CD4-positive, alpha-beta T cell treated with Interleukin-21 for 1 hour (primary cell): ENCODE data around the gene NLK.
"Not testable (repeated sequence)": the region's sequence is repeated elsewhere in the genome, so short reads cannot be mapped to it uniquely, and the experiment has no call there.

Experiments
- DNase-seq: peaks from one replicate; pipeline ENCODE4 v3.0.0-alpha.2; 2020

NLK gene

DNA sequence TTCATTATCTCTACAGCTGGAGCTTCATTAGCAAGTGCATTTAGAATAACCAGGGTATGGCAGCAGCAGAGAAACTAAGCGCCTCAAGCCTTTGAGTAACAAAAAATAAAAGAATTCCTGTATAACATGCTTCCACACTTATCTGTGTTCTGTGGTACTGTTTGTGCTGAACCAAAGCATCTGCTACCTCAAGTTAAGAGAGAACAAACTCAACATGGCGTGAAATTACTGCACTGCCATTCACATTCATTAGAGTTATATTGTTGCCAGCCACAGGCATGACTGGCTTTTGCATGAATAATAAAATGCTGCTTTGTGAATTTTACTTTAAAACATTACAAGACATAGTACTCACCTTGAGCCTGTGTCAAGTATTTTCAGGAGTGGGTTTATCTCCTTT is 76.6 kb downstream of the NLK start:
- no peak for DNase-seq

GRCh38 chr17:28119560-28119959 is 77.1 kb downstream of the NLK start:
- DNase-seq, result no peak

DNA sequence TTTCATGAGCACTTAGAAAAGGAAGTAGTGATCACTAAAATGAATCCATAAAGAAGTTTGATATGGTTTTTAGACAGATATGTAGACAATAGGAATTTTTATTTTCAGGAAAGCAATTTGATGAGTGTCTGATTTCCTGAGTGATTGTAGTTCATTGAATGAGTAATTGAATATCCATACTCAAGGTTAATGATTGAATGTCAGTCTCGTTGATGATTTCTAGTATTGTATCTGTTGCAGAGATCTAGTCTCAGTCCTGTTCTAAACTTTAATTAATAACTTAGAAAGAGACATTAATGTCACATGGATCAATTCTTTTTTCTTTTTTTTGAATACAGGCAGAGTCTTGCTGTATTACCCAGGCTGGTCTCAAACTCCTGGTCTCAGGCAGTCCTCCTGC is 78.3 kb downstream of the NLK start:
- DNase-seq, result no peak

GRCh38 chr17:28124962-28125361 is 82.5 kb downstream of the NLK start:
- no peak for DNase-seq

DNA sequence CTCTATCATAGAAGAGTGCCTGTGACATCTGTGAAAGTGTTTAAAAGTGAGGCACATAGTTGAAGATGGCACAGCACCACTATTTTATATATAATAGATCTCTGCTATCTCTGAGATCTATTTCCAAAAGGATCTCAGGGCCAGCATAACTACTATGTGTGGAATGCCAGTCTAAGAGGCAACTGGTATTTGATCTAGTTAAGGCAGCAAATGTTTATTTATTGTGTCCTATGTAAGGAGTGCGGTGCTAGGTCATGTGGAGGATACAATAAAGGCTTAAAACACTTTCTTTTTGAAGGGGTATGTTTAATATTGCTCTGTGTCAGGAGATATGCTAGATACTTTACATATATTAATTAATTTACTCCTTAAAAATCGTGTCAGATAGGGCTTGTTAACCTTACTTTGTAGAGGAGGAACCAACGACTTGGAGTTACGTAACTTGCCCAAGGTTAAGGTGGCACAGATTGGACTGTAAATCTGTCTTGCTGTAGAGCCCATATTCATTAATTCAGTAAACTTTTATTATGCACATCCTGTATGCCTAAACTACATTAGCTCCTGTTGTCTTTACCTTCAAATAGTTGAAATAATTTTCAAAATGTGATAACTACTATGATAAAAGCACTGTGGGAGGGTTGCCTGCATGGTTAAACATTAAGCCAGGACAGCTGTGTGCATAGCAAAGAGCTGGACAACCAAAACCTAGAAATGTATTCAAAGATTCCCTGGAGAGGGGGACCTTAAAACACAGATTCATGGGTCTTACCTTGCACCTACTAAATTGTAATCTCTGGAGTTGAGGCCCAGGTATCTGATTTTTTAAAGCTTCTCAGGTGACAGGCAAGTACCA is 83.3 kb downstream of the NLK start:
- no peak for DNase-seq

DNA sequence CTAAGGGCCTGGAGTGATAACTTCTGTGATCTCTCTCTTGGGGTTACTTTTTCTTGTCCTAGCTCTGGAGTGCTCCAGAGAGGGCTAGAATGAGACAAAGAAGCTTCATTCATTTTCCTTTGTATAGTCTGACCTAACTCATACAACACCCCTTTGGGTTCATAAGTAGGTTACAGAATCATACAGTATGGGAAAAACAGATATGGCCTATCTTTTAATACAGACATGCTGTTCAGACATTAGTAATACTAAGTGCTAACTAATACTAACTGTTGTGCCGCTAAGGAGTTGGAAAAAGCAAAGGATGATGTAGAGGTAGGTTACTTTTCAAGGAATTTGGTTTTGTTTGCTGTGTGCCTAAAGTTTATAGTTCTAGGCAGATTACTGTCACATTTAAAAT is 84.7 kb downstream of the NLK start:
- DNase-seq, result no peak

GRCh38 chr17:28128779-28129178 is 86.3 kb downstream of the NLK start:
- no peak for DNase-seq

GRCh38 chr17:28130472-28130871 is 88.0 kb downstream of the NLK start:
- DNase-seq, result no peak

DNA sequence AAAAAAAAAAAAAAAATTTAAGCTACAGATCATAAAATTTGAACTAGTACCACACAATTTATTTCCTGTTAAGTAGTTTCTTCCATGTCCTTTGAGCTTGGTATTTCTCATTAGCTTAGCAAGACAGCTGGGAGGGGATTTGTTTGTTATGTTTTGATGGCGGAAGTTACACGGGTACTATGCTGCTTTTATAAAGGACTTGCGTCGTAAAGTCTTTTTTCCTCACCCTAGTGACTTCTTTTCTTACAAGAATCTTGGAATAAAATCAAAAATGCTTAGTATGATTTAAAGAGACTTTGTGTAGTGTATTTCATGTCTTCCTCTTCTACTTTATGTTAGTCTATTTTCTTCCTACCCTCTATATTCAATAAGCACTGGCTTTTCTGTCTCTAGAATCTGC is 89.1 kb downstream of the NLK start:
- DNase-seq, result no peak

GRCh38 chr17:28133562-28133970 is 91.1 kb downstream of the NLK start:
- DNase-seq, result no peak

GRCh38 chr17:28136923-28137322 is 94.4 kb downstream of the NLK start:
- DNase-seq, result no peak

- no peak for DNase-seq
These were observed 97.3 kb downstream of the NLK start for GRCh38 chr17:28139822-28140221.

DNA sequence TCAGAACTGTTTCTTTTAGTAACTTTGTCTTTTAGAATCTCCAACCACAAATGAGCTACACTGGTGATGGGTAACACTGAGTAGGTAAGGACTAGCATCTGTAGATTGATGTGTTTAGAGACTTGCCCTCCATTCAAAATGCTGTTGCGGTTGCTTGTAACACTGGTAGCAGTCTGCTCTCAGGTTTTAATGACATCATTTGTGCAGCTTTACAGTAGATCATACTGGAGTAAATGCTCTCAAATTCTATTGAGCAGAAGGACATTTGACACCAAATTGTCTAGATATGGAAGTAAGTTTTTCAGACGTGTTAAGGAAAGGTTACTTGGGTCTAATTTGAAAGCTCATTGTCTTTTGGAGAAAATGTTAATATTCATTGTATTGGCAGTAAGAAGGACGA is 98.8 kb downstream of the NLK start:
- no peak for DNase-seq

GRCh38 chr17:28141773-28142172 is 99.3 kb downstream of the NLK start:
- DNase-seq, result no peak

DNA sequence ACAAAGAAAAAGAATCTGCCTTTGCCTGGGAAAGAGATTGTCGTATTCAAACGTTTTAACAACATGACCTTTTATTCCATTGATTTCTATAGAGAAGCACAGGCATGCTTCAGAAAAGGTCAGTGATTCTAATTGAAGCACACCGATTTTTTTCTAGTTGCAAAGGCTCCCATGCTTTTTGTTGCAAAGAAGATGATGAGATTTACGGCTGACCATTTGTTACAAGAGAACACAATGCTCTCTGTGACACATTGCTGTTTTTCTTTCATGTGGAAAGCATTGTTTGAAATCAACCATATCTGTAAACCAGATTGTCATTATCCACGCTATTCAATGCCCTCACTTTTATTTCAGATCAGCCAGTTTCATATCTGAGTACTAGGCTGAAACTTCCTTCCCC is 99.8 kb downstream of the NLK start:
- DNase-seq, result no peak

- no peak for DNase-seq
These were observed 101.5 kb downstream of the NLK start for GRCh38 chr17:28144019-28144418.

GRCh38 chr17:28145348-28145747 is 102.9 kb downstream of the NLK start:
- no peak for DNase-seq

GRCh38 chr17:28147017-28147416 is 104.5 kb downstream of the NLK start:
- DNase-seq, result no peak

- no peak for DNase-seq
These were observed 108.5 kb downstream of the NLK start for GRCh38 chr17:28151001-28151400.

DNA sequence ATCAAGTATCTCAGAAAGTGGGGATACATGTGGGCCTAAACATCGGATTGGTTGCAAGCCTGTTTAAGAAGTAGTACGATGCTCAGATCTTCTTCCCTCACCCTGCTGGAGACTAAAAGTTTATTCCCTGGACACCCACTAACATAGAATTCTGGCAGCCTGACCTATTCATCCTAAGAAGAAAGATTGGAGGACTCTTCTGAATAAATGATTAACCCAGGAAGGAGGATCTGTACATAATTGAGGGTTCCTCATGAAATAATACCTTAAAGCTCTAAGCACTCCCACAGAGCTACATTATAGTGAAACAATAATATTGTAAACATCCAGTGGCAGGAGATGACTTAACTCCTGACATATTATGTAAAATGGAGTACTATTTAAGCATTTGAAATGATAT is 111.7 kb downstream of the NLK start:
- DNase-seq, result no peak

DNA sequence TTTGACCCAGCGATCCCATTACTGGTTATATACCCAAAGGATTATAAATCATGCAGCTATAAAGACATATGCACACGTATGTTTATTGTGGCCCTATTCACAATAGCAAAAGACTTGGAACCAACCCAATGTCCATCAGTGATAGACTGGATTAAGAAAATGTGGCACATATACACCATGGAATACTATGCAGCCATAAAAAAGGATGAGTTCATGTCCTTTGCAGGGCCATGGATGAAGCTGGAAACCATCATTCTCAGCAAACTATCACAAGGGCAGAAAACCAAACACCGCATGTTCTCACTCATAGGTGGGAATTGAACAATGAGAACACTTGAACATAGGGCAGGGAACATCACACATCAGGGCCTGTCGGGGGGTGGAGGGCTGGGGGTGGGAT is 112.9 kb downstream of the NLK start:
- DNase-seq, result not testable (repeated sequence)

DNA sequence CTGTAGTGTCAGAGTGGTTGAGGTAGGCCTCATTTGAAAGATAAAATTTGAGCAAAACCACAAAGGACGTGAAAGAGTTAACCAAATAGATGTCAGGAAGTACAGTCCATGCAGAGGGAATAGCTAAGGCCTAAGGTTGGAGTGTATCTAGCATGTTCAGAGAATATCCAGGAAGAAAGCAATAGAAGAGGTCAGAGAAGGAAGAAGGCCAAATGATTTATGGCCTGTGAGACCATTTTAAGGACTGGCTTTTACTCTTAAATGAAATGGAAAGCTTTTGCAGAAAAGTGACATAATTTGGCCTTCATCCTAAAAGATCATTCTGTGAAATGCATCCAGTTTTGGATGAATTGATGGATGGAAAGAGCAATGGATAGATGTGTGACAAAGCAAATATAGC is 116.5 kb downstream of the NLK start:
- no peak for DNase-seq

GRCh38 chr17:28159924-28160323 is 117.4 kb downstream of the NLK start:
- no peak for DNase-seq

- DNase-seq, result no peak
These were observed 118.1 kb downstream of the NLK start for GRCh38 chr17:28160610-28161009.

DNA sequence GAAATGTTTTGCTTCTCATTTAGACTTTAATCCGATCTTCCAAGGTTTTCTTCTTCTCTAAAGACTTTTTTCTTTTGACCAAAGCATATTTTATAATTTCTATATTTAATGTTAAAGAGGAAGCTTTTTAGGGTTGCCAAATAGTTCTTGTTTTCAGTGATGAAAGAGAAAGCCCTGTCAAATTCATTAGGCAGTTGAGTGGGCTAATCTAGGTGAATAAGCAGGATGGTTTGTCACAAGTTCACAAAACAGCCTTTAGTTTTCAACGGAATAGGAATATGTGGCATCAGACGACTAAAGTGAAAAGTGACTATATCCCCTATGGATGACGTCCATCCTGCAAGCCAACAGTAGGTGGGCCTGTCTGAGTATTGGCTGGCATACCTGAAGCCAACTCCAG is 118.8 kb downstream of the NLK start:
- no peak for DNase-seq
